HG03565 (cell line): ENCODE measurements around the gene MAS1L.

Experiments used
- ATAC-seq: cut with Tn5 transposase; IDR thresholded peaks from one replicate; pipeline ENCODE4 v1.9.1; 2021; ENCODE audit warnings: mild to moderate bottlenecking, moderate library complexity; ENCODE audit not compliant: unreplicated experiment

The MAS1L gene

DNA sequence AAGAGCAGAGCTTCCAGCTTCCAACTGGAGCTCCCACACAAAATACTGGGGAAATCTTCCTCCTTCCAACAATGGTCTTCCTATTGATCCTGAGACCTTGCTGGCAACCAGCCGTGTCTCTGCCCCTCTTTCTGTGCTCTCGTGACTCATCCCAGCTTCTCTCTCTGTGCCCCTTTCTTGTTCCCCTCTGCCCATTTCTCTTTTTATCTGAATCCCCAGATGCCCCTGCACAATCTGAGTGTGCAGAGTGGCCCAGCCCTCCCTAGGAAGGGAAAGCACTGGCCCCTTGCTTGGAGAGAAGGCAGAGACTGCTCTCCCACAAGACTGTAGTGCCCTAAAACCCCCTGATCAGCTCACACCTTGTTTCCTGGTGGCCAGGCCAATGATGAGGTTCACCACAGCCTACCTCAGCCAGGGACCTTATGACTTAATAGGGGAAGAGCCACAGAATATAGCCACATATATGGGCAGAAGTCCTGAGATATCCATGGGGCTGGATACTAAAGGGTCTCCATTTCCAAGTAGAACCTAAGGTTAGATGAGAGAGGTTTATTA, 23.1 kb upstream of the MAS1L start:
- ATAC-seq, result no peak

GRCh38 chr6:29510202-29510601, 22.4 kb upstream of the MAS1L start:
- ATAC-seq, result no peak

- ATAC-seq, result no peak
Measured at GRCh38 chr6:29509711-29510110, 22.0 kb upstream of the MAS1L start.

GRCh38 chr6:29509239-29509638, 21.5 kb upstream of the MAS1L start:
- ATAC-seq, result peak; percentile 48

DNA sequence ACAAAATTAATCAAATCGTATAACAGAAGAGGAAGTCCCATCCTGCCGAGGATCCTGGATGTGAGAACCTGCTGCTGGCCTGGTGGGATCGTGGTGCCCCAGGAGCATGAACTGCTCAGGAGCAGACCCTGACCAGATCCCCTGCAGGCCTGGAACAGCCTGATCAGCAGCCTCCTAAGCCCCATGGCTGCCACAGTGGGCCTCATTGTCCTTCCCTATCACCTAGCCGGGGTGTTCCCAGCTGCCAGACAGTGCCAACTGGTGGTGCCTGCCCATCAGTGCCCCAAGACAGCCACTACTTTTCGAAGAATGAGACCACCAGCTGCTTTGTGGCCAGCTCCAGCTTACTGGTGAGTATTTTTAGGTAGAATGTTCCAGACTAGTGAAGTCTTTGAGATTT, 19.6 kb upstream of the MAS1L start:
- ATAC-seq, result no peak

DNA sequence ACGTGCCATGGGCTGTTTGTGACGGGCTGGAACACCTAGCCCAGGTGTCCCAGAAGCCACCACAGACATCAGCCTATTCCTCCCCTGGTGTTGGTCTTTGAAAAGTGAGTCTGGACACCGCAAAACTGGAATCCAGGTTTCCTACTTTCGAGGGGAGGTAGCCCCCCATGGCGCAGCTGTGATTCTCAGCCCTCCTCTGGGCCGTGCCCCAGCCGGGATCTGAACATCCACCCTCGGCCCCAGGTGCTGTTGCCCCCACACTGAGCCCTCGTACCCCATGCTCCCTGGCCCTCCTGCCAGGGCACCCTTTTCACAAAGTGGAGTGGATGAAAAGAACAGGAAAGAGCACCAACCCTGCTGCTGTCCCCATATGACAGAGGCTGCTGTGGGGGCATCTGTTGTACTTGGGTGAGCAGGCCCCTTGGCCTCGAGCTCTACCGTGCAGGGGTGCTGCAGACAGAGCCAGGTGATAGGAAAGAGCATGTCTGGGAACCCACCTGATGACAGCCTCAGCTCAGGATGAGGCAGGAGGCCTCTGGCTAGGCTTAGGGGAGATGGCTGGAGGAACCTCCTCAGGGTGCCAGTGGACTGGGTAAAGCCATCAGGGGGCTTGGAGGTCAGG, 18.8 kb upstream of the MAS1L start:
- no peak for ATAC-seq

DNA sequence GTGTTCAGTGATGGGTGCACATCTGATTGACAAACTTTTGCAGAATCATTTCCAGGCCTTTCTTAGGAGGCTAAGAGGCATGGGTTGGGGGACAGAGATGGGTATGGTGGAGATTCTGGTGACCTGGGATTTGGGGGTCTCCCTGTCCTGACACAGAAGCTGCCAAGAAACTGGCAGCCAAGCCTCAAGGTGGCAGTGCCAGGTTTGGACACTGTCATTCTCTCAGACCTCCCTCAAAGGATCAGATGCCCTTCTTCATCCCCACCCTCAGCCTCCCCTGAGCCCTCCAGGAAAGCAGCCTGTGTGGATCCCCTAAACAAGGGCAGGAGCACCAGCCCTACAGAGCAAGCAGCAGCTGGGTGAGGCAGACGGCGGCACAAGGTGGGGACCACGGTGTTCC, 18.1 kb upstream of the MAS1L start:
- ATAC-seq, result no peak

- no peak for ATAC-seq
Measured at GRCh38 chr6:29504961-29505360, 17.2 kb upstream of the MAS1L start.

GRCh38 chr6:29502597-29502996, 14.8 kb upstream of the MAS1L start:
- ATAC-seq, result no peak

- no peak for ATAC-seq
Measured at GRCh38 chr6:29502181-29502580, 14.4 kb upstream of the MAS1L start.

DNA sequence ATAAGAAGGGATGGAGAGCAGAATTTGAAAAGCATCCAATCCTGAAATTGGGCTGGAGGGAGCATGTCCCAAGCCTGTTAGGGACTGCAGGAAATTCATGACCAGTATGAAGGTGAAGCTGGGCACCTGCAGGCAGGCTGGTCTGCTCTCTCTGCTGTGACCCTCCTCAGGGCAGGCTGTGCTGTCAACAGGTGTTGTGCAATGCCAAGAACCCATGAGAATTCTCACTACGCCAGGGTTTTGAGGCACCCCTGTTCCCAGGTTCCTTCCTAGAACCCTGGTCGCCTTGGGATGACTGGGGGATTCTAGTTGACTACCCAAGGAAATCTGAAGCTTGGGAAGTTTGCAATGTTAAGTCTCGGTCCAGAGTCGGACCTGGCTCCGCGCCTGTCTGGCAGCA, 13.3 kb upstream of the MAS1L start:
- ATAC-seq, result no peak

DNA sequence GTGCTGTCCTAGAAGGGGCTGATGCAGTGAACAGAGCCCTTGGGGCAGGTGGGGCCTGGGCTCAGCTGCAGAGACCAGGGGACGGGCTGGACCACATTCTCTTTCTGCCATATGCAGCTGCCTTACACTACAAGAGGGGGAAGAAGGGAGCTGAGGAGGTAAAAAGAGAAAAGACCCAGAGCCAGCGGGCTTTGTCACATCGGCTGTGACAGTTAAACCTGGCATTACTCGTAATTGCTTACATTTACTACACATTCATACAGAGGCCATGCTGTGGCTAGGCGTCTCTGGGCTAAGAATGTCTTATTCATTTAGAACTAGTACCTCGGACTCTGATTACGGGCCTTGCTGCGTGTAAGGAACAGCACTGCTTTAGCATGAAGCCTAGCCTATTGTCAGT, 12.8 kb upstream of the MAS1L start:
- no peak for ATAC-seq

DNA sequence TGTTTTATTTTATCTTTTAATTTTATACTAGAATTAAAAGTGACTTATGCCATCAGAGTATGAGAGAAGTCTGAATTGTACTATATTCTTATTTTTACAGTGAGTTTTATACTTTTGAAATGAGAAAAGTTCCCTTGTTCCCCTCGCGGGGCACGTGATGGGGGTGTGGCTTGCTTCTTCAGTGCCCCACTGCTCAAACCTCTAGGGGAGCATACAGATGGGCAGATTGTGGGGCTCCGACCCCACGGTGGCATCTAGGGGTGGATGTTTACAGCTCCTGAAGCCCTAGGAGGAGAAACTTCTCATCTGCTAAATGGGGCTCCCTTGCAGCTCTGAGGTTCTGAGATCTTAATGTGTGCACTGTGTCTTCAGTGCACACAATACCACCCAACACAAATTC, 11.9 kb upstream of the MAS1L start:
- ATAC-seq, result no peak

DNA sequence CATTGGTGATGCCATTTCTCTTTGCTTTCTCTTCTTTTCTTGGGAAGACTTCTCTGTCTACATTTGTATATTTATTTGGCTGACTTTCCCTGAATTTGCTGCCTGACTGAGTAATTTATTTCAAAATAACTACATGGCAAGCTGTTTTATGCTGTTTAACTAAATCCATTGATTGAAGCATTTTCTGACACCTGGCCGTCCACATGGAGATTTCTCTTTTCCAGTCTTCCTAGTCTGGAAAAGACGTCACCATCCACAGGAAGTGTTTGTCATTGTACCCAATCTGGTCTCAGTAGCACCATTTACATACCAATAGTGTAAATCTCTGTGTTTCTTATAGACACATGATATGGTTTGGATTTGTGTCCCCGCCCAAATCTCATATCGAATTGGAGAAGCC, 9.2 kb upstream of the MAS1L start:
- ATAC-seq, result no peak

DNA sequence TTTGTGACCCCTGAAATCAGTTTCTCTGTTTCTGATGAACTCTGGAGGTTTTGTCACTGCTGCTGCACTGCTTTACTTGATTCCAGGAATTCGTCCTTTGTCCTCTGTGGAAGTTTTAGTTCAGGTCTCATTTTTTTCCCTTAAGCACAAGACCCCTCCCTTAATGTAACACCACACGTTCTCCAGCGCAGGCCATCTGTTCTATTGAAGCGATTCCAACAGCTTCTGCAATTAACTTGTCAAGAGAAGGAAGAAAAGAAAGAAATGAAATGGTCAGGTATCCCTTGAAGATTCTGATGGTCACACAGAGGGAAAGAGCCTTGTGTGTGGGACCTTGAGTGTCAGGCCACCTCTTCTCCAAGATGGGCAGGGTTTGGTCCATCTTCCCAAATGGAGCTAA, 7.8 kb upstream of the MAS1L start:
- no peak for ATAC-seq

- ATAC-seq, result no peak
Measured at GRCh38 chr6:29494131-29494530, 6.4 kb upstream of the MAS1L start.

GRCh38 chr6:29493261-29493660, 5.5 kb upstream of the MAS1L start:
- ATAC-seq, result no peak

GRCh38 chr6:29491574-29491973, 3.8 kb upstream of the MAS1L start:
- no peak for ATAC-seq

DNA sequence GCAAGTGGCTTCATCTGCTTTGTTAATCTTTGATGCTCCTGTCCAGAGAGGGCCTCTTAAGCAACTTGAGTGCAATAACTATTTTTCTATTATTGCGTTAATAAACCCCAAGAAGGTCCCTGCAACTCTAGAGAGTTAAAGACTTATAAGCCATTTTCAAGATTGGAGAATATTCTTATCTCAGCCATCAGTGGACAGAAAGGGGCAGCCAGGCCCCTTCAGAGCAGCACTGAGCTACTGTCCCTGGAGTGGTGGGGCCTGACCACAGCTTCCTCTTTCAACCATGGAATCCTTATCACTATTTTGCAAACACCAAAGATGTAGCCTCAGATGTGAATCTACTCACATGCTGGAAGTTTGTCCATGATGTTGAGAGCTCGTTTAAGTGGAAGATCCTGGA, 2.8 kb upstream of the MAS1L start:
- ATAC-seq, result no peak

DNA sequence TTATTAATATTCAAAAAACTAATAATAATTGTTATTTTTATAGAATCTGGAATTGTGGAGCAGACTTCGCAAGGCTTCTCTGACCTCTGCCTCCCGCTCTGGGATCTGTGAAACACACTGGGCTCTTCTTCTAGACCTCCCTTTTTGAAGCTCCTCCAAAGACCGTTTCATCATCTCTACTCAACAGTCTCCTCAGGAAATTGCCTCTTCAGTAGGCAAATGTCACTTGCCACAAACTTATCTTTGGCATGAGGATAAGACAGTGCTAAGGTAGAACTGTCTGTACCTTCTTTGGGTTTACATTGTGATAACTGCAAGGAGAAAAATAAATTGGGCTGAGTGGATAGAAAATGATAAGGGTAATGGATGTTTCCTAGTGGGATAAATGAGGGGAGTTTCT, 2.3 kb upstream of the MAS1L start:
- no peak for ATAC-seq

DNA sequence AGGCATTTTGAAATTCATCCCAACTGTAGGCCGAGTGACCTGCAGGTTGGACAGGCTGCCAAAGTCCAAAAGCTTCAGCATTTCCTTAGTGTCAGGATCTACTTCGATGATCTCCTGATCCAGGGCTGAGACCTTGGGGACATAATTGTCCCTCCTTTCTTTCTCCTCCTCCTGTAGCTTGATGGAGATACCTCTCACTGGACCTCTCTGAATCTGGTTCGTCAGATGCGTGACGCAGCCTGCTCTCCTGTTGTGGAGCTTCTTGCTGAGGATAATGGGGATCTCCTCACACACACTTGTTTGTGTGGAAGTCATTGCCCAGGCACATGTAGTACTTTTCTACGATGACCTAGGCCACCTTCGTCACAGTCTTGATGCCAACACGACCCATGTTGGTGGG, 1.5 kb upstream of the MAS1L start:
- ATAC-seq, result no peak

GRCh38 chr6:29488874-29489273, 1.1 kb upstream of the MAS1L start:
- no peak for ATAC-seq

DNA sequence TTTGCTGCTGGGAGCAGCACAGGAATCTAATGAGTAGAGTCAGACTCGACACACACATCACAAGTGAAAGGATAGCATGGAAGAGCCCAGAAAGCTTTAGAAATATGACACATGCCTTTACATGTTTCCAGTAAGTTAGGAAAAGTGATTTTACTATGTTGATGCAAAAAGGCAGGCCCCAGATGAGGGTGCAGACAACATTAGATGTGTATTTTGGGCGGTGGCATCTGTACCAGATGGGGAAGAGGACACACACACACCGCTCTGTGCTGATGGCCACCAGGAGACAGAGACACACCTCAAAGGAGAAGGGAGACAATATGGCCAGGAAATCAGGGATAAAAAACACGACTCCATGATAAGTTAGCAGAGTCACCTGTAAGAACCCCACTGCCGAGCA, 625 bp downstream of the MAS1L start:
- no peak for ATAC-seq
